Measurements from ENCODE around the gene ASTN1.

The ASTN1 gene

DNA sequence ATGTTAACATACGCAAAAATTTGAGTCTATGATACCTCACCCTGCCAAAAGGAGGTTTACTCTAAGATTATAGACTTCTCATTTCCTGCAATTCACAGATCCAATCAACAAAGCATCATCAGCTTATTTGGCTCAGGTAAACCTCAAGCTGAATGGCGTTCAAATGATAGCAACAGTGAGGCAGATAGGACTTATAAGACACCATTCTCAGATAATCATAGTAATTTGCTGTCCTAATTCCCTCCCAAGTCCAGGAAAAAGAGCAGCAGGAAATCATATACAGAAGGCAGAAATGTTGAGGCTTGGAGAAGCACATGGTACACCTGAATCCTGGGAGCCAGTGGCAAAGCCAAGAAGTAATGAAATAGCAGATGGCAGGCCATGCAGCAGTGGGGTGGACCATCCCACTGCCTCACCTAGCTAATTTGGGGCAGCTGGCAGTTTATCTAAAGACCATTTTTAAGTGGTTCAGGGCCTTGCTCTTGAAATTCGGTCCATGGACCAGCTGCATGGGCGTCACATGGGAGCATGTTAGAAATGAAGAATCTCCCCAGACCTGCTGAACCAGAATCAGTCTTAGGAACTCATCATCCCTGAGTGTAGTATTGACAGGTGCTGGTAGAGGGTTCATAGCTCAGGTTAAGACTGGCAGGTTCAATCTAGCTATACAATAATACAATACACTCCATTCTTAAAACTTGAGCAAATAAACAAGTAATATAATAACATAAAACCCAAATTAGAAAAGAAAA, 57.7 kb downstream of the ASTN1 start:
- TF ChIP-seq, protein P1, sequence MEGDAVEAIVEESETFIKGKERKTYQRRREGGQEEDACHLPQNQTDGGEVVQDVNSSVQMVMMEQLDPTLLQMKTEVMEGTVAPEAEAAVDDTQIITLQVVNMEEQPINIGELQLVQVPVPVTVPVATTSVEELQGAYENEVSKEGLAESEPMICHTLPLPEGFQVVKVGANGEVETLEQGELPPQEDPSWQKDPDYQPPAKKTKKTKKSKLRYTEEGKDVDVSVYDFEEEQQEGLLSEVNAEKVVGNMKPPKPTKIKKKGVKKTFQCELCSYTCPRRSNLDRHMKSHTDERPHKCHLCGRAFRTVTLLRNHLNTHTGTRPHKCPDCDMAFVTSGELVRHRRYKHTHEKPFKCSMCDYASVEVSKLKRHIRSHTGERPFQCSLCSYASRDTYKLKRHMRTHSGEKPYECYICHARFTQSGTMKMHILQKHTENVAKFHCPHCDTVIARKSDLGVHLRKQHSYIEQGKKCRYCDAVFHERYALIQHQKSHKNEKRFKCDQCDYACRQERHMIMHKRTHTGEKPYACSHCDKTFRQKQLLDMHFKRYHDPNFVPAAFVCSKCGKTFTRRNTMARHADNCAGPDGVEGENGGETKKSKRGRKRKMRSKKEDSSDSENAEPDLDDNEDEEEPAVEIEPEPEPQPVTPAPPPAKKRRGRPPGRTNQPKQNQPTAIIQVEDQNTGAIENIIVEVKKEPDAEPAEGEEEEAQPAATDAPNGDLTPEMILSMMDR (IDR thresholded peaks at IDR 0.05; ENCODE audit: insufficient read depth, low read length, poor library complexity, severe bottlenecking), result no peak
- Histone ChIP-seq H3K36me3 (ENCODE audit: control insufficient read depth, insufficient read depth, low read length) (no peaks in the 10 kb centered on the region), H3K4me3 (replicated peaks; ENCODE audit: low read depth, low read length) (no peak overlapping the region), H3K27me3 (replicated peaks; ENCODE audit: control insufficient read depth, insufficient read depth, low read length) (no peaks in the 10 kb centered on the region; the same call in none of the 2 replicates)
- DNase-seq (ENCODE audit: extremely low read depth, insufficient read length), result no peak

DNA sequence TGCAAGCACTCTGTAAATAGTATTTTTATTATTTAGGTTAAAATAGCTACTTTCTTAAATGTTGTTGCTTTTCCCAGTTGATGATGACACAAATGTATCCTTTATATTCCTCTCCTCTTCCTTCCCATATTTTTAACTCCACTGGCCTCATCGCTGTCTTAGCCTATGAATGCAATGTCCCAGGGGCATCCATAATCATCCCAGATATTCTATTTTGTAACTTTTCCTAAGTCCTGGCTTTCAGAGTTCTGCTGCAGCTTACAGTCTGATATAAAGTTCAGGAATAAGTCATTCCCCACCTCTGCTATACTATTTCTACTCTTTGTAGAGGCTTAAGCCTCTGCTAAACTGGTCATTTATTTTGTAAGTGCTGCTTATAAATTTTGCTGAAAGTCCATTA, 58.3 kb downstream of the ASTN1 start:
- TF ChIP-seq, protein P1 (IDR thresholded peaks at IDR 0.05; ENCODE audit: insufficient read depth, low read length, poor library complexity, severe bottlenecking), result no peak
- no peaks in the 10 kb centered on the region for H3K36me3 ChIP-seq (ENCODE audit: control insufficient read depth, insufficient read depth, low read length)
- no peak overlapping the region for H3K4me3 ChIP-seq (replicated peaks; ENCODE audit: low read depth, low read length)
- no peaks in the 10 kb centered on the region; the same call in none of the 2 replicates for H3K27me3 ChIP-seq (replicated peaks; ENCODE audit: control insufficient read depth, insufficient read depth, low read length)
- DNase-seq (ENCODE audit: extremely low read depth, insufficient read length), result no peak

GRCh38 chr1:177103005-177103852, 61.3 kb downstream of the ASTN1 start:
- TF ChIP-seq, protein P1 (IDR thresholded peaks at IDR 0.05; ENCODE audit: insufficient read depth, low read length, poor library complexity, severe bottlenecking), result no peak
- Histone ChIP-seq H3K36me3 (ENCODE audit: control insufficient read depth, insufficient read depth, low read length) (no peaks in the 10 kb centered on the region), H3K27me3 (replicated peaks; ENCODE audit: control insufficient read depth, insufficient read depth, low read length) (no peaks in the 10 kb centered on the region; the same call in none of the 2 replicates), H3K4me3 (replicated peaks; ENCODE audit: low read depth, low read length) (no peak overlapping the region)
- DNase-seq (ENCODE audit: extremely low read depth, insufficient read length), result no peak

- DNase-seq (ENCODE audit: extremely low read depth, insufficient read length), result no peak
- TF ChIP-seq, protein P1 (IDR thresholded peaks at IDR 0.05; ENCODE audit: insufficient read depth, low read length, poor library complexity, severe bottlenecking), result no peak
- Histone ChIP-seq H3K36me3 (ENCODE audit: control insufficient read depth, insufficient read depth, low read length) (no peaks in the 10 kb centered on the region), H3K4me3 (replicated peaks; ENCODE audit: low read depth, low read length) (no peak overlapping the region), H3K27me3 (replicated peaks; ENCODE audit: control insufficient read depth, insufficient read depth, low read length) (no peaks in the 10 kb centered on the region)
These were observed 72.5 kb downstream of the ASTN1 start for GRCh38 chr1:177092001-177092400.

- no peak for DNase-seq (ENCODE audit: extremely low read depth, insufficient read length)
- H3K27me3 ChIP-seq (replicated peaks; ENCODE audit: control insufficient read depth, insufficient read depth, low read length), result no peaks in the 10 kb centered on the region
- no peak overlapping the region for H3K4me3 ChIP-seq (replicated peaks; ENCODE audit: low read depth, low read length)
- TF ChIP-seq, protein P1 (IDR thresholded peaks at IDR 0.05; ENCODE audit: insufficient read depth, low read length, poor library complexity, severe bottlenecking), result no peak
- no peaks in the 10 kb centered on the region for H3K36me3 ChIP-seq (ENCODE audit: control insufficient read depth, insufficient read depth, low read length)
These were observed 73.5 kb downstream of the ASTN1 start for GRCh38 chr1:177091040-177091439.

Measured in GM06990 (cell line).